8988T (cell line): Measurements from ENCODE around the gene TIMP3.
"Not testable (repeated sequence)": the region's sequence is repeated elsewhere in the genome, so short reads cannot be mapped to it uniquely, and the experiment has no call there.

ENCODE experiments used
- DNase-seq: peaks from one replicate; pipeline ENCODE4 v3.0.0; 2011

TIMP3 gene

DNA sequence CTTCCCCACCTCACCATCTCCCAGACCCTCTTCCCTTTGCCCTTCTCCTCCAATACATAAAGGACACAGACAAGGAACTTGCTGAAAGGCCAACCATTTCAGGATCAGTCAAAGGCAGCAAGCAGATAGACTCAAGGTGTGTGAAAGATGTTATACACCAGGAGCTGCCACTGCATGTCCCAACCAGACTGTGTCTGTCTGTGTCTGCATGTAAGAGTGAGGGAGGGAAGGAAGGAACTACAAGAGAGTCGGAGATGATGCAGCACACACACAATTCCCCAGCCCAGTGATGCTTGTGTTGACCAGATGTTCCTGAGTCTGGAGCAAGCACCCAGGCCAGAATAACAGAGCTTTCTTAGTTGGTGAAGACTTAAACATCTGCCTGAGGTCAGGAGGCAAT, 58.2 kb downstream of the TIMP3 start:
- no peak for DNase-seq

- DNase-seq: no peak
Observed at GRCh38 chr22:32861330-32861729, 59.8 kb downstream of the TIMP3 start.

GRCh38 chr22:32862083-32862482, 60.6 kb downstream of the TIMP3 start:
- no peak for DNase-seq

- no peak for DNase-seq
Observed at GRCh38 chr22:32862936-32863661, 61.6 kb downstream of the TIMP3 start.

DNA sequence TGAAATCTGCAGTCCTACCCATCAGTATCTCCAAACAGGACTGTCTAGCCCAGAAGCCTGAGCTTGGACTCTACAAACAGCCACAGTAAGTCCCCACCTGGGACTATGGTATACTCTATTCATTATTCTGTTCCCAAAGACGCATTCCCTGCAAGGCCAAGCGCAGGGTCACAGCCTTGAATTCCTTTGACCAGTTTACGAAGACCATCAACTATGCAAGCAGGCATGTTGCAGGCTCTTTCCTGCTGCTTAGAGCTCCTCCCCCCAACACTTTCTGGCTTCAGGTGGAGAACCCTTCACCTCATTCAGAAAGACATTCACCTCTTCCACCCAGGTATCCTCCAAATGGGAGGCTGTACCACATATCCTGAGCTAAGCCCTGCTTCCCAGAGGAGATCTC, 62.5 kb downstream of the TIMP3 start:
- no peak for DNase-seq

DNA sequence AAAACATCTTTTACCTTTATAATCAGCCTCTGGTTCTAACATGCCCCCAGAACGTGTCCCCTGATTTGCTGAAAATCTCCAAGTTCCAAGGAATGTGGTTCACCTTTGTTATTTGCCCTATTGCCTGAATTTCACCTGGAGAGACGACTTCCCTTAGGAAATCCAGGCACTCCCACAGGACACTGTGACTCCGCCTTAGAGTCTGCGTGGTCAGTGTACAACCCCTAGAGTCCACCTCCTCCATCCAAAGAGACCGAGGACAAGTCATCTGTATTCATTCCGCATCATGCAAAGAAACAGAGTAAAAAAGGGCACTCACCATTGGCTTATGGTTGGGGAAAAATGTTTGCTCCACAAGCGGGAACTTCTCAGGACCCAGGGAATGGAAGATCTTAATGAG, 63.1 kb downstream of the TIMP3 start:
- DNase-seq: no peak

- no peak for DNase-seq
Observed at GRCh38 chr22:32866953-32867352, 65.4 kb downstream of the TIMP3 start.

DNA sequence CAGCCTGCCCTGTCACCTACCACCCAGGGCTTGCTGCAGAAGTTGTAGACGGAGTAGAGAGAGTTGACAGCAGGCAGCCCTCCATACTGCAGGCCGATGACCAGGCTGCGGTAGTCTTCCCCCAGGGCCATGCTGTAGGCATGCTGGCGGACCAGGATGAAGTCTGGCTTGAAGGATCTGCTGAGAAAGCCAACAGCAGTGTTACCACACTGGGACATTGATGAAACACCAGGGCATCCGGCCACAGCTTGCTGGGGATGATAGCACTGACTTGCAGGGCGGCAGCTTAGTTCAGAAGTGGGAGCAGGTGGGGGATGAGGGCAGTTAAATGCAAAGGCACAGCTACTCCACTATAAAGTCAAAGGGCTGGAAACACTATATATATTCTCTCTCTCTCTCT, 67.4 kb downstream of the TIMP3 start:
- no peak for DNase-seq

GRCh38 chr22:32870474-32870873, 69.0 kb downstream of the TIMP3 start:
- no peak for DNase-seq

DNA sequence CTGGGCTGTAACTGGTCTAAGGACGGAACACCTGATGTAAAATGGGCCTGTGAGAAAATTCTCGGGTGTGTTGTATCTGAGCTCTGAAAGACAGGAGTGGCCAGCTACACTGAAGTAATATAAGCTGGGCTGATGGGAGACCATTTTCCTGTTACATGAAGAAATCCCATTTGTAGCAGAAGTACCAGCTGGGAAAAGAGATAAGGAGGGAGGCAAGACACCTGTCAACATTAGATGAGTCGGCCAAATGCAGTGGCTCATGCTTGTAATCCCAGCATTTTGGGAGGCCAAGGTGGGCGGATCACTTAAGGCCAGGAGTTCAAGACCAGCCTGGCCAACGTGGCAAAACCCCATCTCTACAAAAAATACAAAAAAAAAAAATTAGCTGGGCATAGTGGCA, 72.1 kb downstream of the TIMP3 start:
- not testable (repeated sequence) for DNase-seq

- no peak for DNase-seq
Observed at GRCh38 chr22:32874385-32874784, 72.9 kb downstream of the TIMP3 start.

DNA sequence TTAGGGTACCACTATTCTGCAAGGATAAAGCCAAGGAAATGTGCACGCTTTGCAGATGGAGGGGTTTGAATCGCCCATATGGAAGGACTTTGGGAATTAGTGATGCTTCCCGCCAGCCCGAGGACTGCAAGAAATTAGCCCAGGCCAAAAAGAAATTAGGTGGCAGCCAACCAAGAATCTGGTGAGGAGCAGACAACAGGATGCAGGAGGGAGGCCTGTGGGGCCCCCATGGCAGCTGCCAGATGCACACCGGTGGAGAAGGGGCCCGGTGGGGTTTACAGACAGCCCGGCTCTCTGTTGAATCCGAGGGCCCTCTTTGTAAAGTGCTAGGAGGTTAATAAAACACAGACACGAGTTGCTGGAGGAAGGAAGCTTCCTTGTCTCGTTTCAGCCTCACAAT, 73.5 kb downstream of the TIMP3 start:
- no peak for DNase-seq

DNA sequence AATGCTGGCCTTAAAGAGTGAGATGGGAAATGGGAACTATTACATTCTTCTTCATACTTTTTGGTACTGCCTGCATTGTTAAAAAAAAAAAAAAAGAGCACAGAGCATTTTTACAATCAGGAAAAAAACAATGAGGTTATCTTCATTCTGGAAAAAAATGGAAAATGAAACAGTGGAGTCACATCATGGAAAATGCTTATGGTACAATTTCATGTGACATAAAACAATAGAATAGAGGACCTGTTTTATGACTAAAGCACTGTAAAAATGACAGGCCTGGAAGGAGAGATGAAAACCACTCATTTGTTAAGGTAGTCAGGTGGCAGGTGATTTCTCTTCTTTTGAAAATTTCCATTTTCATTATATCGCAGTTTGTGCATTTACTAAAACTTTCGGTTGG, 75.0 kb downstream of the TIMP3 start:
- DNase-seq: no peak

DNA sequence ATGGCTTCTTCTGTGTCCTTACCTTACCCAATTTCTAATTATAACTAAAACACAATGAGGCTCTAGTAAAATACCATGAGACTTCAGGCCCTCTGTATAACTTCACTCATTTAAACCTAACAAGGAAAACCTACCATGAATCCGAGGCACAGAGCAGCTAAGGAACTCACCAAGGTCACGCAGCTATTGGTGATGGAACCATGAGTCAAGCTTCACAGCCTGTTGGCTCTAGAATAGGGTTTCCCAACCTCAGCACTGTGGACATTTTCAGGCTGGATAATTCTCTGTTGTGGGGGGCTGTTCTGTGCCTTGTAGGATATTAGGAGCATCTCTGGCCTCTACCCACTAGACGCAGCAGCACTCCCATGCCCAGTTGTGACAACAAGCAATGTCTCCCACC, 75.7 kb downstream of the TIMP3 start:
- no peak for DNase-seq

DNA sequence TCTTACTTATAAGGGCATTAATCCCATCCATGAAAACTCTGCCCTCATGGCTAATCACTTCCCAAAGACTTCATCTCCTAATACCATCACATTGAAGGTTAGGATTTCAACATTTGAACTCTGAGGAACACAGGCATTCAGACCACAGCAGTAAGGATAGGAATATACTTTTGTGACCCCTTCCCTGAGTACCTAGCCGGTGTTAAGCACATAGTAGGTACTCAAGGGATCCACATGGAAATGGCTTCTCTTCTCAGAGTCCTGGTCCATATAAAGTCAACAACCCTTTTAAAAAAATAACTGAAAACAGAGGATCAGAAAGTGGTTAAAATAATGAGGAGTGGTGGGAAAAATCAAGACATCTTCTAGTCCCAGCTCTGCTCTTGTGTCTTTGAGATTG, 78.0 kb downstream of the TIMP3 start:
- DNase-seq: no peak

DNA sequence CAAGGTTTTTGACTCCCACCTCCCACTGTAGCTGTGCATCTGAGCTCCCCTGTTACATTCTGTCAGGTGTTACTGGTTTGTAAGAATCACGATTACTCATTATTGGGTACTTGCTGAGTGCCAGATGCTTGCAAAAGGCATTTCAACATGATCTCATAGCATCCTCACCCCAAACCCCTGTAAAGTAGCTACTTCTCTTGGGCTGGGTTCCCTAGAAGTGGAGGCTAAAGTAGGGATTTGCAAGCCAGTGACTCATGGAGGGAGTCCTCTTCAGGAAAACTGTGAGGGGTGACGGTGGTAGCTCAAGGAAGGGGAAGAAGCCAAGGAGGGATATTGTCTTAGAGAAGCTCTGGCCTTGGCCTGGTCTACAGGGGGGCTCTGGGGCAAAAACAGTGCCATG, 78.6 kb downstream of the TIMP3 start:
- DNase-seq: no peak

- DNase-seq: no peak
Observed at GRCh38 chr22:32880505-32880892, 79.0 kb downstream of the TIMP3 start.

- no peak for DNase-seq
Observed at GRCh38 chr22:32880893-32881596, 79.5 kb downstream of the TIMP3 start.

- DNase-seq: no peak
Observed at GRCh38 chr22:32882360-32882755, 80.9 kb downstream of the TIMP3 start.

- no peak for DNase-seq
Observed at GRCh38 chr22:32882774-32883530, 81.4 kb downstream of the TIMP3 start.

DNA sequence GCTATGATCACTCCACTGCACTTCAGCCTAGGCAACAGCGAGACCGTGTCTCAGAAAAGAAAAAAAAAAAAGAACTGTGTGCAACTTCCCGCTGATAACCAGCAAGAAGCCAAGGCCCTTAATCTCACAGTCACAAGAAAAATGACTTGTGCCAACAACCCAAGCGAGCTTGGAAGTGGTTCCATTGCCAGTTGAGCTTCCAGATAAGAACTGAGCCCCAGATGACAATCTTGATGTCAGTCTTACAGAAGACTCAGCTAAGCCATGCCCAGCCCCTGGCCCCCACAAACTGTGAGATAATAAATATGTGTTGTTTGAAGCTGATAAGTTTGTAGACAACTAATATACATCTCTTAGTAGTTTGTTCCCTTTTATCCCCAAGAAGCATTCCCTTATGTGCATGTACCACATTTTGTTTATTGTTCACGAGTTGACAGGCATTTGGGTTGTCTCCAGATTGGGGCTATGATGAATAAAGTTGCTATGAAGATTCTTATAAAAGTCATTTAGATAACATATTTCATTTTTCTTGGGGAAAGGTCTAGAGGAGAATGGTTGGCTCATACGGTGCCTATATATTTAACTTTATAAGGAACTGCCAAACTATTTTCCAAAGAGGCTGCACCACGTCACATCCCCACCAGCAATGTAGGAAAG, 85.9 kb downstream of the TIMP3 start:
- no peak for DNase-seq

- no peak for DNase-seq
Observed at GRCh38 chr22:32888976-32889375, 87.5 kb downstream of the TIMP3 start.

GRCh38 chr22:32896891-32897290, 95.4 kb downstream of the TIMP3 start:
- no peak for DNase-seq

- DNase-seq: no peak
Observed at GRCh38 chr22:32897400-32897799, 95.9 kb downstream of the TIMP3 start.
